WI38 (cell line): ENCODE results near the gene SLC25A1.

Experiments
- H3K4me3 ChIP-seq: 2 replicates; pipeline ENCODE4 v1.5.1; 2011; ENCODE audit warnings: low read depth, mild to moderate bottlenecking, control low read depth, low read length
- TF ChIP-seq, protein P1 (sequence below): IDR thresholded peaks from 2 replicates; pipeline ENCODE4 v1.5.1; 2012; ENCODE audit warnings: low read depth, mild to moderate bottlenecking, control low read depth, low read length

The SLC25A1 gene

DNA sequence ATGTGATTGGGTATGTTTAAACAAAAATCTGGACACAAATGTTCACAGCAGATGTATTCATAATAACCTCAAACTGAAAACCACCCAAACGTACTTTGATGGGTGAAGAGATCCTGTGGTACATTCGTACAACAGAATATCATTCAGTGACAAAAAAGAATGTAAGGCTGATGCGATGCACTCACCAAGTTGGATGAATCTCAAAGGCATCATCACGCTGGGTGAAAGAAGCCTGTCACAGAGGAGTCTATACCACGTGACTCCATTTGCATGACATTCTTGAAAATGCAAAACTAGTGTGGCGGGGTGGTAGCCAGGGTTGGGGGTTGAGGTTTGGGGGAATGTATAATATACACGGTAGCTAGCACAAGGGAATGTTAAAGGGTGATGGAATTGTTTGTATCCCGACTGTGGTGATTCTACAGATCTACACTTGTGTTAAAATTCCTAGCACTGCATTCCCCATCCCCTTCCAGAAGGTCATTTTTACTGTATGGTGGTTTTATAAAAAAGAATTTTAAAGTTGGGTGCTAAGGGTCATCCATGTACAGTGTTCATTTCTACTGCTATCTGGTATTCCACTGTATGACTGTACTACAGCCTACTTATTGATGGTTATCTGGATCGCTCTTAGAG, 35.0 kb upstream of the SLC25A1 start:
- TF ChIP-seq, protein P1, sequence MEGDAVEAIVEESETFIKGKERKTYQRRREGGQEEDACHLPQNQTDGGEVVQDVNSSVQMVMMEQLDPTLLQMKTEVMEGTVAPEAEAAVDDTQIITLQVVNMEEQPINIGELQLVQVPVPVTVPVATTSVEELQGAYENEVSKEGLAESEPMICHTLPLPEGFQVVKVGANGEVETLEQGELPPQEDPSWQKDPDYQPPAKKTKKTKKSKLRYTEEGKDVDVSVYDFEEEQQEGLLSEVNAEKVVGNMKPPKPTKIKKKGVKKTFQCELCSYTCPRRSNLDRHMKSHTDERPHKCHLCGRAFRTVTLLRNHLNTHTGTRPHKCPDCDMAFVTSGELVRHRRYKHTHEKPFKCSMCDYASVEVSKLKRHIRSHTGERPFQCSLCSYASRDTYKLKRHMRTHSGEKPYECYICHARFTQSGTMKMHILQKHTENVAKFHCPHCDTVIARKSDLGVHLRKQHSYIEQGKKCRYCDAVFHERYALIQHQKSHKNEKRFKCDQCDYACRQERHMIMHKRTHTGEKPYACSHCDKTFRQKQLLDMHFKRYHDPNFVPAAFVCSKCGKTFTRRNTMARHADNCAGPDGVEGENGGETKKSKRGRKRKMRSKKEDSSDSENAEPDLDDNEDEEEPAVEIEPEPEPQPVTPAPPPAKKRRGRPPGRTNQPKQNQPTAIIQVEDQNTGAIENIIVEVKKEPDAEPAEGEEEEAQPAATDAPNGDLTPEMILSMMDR, result no peak
- H3K4me3 ChIP-seq, result no peak overlapping the region

DNA sequence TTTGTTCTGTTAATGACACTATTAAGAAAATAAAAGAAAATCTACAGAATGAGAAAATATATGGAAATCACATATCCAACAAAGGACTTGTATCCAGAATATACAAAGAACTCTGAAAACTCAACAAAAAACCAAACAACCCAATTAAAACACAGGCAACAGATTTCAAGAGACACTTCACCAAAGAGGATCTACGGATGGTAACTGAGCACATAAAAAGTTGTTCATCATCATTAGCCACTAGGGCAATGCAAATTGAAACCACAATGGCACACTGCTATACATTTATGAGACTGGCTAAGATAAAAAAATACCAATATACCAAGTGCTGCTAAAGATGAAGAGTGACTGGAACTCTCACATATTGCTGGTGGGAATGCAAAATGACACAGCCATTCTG, 34.5 kb upstream of the SLC25A1 start:
- H3K4me3 ChIP-seq, result no peak overlapping the region
- TF ChIP-seq, protein P1, result no peak

DNA sequence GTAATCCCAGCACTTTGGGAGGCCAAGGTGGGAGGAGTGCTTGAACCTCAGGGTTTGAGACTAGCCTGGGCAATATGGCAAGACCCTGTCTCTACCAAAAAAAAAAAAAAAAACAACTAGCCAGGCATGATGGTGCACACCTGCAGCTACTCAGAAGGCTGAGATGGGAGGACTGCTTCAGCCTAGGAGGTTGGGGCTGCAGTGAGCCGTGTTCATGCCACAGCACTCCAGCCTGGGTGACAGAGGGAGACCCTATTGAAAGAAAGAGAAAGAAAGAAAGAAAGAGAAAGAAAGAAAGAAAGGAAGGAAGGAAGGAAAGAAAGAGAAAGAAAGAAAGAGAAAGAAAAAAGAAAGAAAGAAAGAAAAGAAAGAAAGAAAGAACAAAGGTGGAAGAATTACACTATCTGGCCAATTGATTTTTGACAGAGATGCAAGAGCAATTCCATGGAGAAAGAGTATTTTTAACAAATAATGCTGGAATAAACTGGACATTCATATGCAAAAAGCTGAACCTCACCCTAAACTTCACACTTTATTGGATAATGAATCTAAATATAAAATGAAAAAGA, 33.9 kb upstream of the SLC25A1 start:
- TF ChIP-seq, protein P1, result no peak
- no peak overlapping the region for H3K4me3 ChIP-seq

DNA sequence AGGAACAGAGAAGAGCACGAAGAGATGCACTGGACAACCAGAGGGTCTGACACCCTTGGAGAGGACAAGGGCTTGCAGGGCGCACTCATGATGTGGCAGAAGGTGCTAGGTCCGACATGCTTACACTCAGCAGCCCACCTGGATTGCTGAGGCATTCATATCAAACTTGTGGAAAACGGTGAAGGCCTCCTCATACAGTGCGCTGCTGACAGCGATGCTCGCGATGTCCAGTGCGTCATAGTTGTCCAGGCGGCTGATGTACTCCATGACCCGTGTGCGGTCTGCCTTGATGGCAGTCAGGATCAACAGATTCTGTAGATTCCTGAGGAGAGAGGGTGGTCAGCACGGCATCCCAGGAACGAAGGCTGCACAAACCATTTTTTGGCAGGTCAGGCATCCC, 31.7 kb upstream of the SLC25A1 start:
- TF ChIP-seq, protein P1, result no peak
- H3K4me3 ChIP-seq, result no peak overlapping the region

DNA sequence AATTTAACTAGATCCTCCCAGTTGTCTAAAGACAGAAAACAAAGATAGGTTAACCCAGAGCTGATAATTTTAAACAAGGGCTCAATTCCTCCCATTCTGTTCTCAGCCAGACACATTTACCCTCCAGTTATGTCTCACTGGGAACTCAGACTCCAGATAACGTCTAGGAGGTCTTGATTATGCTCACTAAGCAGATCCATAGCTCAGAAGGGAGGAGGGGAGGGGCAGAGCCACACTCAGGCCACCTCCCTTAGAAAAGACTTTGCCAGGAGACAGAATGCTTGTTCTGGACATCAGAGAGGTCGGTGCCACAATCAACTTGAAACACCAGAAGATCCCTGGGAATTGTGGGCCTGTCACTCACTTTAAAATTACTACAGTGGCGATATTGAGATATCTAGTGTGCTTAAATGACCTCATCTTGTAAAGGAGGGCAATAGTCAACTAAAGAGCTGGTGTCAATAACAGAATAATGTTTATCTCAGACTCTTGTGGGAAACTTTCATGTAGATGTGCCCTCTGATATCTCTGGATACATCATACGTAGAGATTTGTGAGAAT, 29.8 kb upstream of the SLC25A1 start:
- TF ChIP-seq, protein P1, result no peak
- H3K4me3 ChIP-seq, result no peak overlapping the region

DNA sequence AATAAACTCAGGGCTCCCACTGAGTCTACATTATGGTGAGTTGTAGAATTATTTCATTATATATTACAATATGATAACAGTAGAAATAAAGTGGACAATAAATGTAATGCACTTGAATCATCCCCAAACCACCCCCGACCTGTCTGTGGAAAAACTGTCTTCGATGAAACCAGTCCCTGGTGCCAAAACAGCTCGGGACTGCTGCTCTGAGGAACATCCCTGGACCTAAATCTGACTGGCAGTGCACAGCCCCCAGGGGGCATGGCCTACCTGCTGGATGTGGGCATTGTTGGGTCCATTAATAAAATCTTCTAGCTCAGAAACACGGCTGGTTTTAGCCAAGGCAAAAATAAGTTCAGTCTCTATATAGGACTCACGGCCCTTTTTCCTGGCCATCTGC, 29.3 kb upstream of the SLC25A1 start:
- H3K4me3 ChIP-seq, result no peak overlapping the region
- TF ChIP-seq, protein P1, result no peak

DNA sequence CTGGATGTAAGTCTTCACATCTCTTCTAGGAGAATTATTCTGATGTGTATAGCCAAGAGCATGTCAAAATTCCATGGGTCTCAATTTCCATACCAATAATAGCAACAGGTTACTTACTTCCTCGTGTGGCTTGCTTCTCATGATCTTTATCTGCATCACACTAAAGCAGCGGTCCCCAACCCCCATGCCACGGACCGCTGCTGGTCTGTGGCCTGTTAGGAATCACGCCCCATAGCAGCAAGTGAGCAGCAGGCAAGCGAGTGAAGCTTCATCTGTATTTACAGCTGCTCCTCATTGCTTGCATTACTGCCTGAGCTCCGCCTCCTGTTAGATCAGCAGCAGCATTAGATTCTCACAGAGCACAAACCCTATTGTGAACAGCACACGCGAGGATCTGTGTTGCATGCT, 28.9 kb upstream of the SLC25A1 start:
- TF ChIP-seq, protein P1, result no peak
- H3K4me3 ChIP-seq, result no peak overlapping the region
